GM23338 (cell line): ENCODE data around the gene SLC9A3. TPM values are rescaled to one million over a fixed set of nuclear protein-coding genes. Genes with fewer than 3 reads are reported as not detected.

Experiments used
- CREB1 ChIP-seq: fragments of 250-450 bp; sonication (Bioruptor Pico); IDR thresholded peaks from 2 replicates; pipeline ENCODE4 v1.5.0; 2020; ENCODE audit warnings: low read depth, mild to moderate bottlenecking, moderate library complexity
- EZH2 ChIP-seq: fragments of 200-600 bp; sonication (generic); IDR thresholded peaks from one replicate; pipeline ENCODE4 v1.8.0; 2017; ENCODE audit warnings: antibody characterized with exemption, mild to moderate bottlenecking, low read depth; ENCODE audit not compliant: unreplicated experiment
- EZH2phosphoT487 ChIP-seq: fragments of 200-600 bp; sonication (generic); IDR thresholded peaks from one replicate; pipeline ENCODE4 v1.8.1; 2018; ENCODE audit warnings: antibody characterized with exemption; ENCODE audit not compliant: unreplicated experiment
- POLR2AphosphoS5 ChIP-seq: IDR thresholded peaks from 2 replicates; pipeline ENCODE4 v1.6.1; 2016; ENCODE audit warnings: antibody characterized with exemption, low read depth
- ZNF114 ChIP-seq: fragments of 250-450 bp; sonication (Bioruptor Pico); IDR thresholded peaks from 2 replicates; pipeline ENCODE4 v1.5.0; 2020; ENCODE audit warnings: mild to moderate bottlenecking, moderate library complexity
- ZNF331 ChIP-seq: fragments of 250-450 bp; sonication (Bioruptor Pico); IDR thresholded peaks from 2 replicates; pipeline ENCODE4 v1.5.0; 2020; ENCODE audit warnings: low read depth, mild to moderate bottlenecking, moderate library complexity
- polyA plus RNA-seq: library from polyadenylated mRNA; unstranded; fragments of >200 nt; fragmentation: Nextera tagmentation; extraction: Ambion mirVana; gene quantifications from 2 replicates; pipeline ENCODE4 v1.2.1, GENCODE V29; 2016
- total RNA-seq: library from RNA; depleted of rRNA; stranded (reverse); fragments of >200 nt; shearing (Covaris generic); gene quantifications from 2 replicates; pipeline ENCODE4 v1.2.3, GENCODE V29; 2014
- TF ChIP-seq, protein P1 (sequence below): fragments of 250-450 bp; sonication (Bioruptor Pico); IDR thresholded peaks from 2 replicates; pipeline ENCODE4 v1.5.0; 2020; ENCODE audit warnings: mild to moderate bottlenecking, moderate library complexity
- TF ChIP-seq, protein P2 (sequence below): IDR thresholded peaks from 2 replicates; pipeline ENCODE4 v1.6.1; 2016; ENCODE audit warnings: antibody characterized with exemption
- TF ChIP-seq, protein P3 (sequence below), 2 experiments: fragments of 200-600 bp in 1 of 2; sonication (generic) in 1 of 2; conservative IDR thresholded peaks; 2 replicates each; pipeline versions ENCODE4 v1.5.1 to v1.6.1; 2016 to 2017; ENCODE audit warnings: antibody characterized with exemption in 2 of 2, low read depth in 2 of 2, mild to moderate bottlenecking in 2 of 2, moderate library complexity in 1 of 2

SLC9A3 gene
- total and polyA plus RNA-seq, 2 experiments from 2014 or later, result 0.39 to 3.1 TPM

- TF ChIP-seq, protein P1, sequence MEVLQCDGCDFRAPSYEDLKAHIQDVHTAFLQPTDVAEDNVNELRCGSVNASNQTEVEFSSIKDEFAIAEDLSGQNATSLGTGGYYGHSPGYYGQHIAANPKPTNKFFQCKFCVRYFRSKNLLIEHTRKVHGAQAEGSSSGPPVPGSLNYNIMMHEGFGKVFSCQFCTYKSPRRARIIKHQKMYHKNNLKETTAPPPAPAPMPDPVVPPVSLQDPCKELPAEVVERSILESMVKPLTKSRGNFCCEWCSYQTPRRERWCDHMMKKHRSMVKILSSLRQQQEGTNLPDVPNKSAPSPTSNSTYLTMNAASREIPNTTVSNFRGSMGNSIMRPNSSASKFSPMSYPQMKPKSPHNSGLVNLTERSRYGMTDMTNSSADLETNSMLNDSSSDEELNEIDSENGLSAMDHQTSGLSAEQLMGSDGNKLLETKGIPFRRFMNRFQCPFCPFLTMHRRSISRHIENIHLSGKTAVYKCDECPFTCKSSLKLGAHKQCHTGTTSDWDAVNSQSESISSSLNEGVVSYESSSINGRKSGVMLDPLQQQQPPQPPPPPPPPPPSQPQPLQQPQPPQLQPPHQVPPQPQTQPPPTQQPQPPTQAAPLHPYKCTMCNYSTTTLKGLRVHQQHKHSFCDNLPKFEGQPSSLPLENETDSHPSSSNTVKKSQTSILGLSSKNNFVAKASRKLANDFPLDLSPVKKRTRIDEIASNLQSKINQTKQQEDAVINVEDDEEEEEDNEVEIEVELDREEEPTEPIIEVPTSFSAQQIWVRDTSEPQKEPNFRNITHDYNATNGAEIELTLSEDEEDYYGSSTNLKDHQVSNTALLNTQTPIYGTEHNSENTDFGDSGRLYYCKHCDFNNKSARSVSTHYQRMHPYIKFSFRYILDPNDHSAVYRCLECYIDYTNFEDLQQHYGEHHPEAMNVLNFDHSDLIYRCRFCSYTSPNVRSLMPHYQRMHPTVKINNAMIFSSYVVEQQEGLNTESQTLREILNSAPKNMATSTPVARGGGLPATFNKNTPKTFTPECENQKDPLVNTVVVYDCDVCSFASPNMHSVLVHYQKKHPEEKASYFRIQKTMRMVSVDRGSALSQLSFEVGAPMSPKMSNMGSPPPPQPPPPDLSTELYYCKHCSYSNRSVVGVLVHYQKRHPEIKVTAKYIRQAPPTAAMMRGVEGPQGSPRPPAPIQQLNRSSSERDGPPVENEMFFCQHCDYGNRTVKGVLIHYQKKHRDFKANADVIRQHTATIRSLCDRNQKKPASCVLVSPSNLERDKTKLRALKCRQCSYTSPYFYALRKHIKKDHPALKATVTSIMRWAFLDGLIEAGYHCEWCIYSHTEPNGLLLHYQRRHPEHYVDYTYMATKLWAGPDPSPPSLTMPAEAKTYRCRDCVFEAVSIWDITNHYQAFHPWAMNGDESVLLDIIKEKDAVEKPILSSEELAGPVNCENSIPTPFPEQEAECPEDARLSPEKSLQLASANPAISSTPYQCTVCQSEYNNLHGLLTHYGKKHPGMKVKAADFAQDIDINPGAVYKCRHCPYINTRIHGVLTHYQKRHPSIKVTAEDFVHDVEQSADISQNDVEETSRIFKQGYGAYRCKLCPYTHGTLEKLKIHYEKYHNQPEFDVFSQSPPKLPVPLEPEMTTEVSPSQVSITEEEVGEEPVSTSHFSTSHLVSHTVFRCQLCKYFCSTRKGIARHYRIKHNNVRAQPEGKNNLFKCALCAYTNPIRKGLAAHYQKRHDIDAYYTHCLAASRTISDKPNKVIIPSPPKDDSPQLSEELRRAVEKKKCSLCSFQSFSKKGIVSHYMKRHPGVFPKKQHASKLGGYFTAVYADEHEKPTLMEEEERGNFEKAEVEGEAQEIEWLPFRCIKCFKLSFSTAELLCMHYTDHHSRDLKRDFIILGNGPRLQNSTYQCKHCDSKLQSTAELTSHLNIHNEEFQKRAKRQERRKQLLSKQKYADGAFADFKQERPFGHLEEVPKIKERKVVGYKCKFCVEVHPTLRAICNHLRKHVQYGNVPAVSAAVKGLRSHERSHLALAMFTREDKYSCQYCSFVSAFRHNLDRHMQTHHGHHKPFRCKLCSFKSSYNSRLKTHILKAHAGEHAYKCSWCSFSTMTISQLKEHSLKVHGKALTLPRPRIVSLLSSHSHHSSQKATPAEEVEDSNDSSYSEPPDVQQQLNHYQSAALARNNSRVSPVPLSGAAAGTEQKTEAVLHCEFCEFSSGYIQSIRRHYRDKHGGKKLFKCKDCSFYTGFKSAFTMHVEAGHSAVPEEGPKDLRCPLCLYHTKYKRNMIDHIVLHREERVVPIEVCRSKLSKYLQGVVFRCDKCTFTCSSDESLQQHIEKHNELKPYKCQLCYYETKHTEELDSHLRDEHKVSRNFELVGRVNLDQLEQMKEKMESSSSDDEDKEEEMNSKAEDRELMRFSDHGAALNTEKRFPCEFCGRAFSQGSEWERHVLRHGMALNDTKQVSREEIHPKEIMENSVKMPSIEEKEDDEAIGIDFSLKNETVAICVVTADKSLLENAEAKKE, result no peak
- TF ChIP-seq ZNF114 (CRISPR knock-in tag) (no peak), POLR2AphosphoS5 (no peak), EZH2 (no peak), CREB1 (CRISPR knock-in tag) (no peak), EZH2phosphoT487 (no peak), ZNF331 (CRISPR knock-in tag) (no peak)
- TF ChIP-seq, protein P2, sequence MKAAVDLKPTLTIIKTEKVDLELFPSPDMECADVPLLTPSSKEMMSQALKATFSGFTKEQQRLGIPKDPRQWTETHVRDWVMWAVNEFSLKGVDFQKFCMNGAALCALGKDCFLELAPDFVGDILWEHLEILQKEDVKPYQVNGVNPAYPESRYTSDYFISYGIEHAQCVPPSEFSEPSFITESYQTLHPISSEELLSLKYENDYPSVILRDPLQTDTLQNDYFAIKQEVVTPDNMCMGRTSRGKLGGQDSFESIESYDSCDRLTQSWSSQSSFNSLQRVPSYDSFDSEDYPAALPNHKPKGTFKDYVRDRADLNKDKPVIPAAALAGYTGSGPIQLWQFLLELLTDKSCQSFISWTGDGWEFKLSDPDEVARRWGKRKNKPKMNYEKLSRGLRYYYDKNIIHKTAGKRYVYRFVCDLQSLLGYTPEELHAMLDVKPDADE, result no peak
- TF ChIP-seq, protein P3, sequence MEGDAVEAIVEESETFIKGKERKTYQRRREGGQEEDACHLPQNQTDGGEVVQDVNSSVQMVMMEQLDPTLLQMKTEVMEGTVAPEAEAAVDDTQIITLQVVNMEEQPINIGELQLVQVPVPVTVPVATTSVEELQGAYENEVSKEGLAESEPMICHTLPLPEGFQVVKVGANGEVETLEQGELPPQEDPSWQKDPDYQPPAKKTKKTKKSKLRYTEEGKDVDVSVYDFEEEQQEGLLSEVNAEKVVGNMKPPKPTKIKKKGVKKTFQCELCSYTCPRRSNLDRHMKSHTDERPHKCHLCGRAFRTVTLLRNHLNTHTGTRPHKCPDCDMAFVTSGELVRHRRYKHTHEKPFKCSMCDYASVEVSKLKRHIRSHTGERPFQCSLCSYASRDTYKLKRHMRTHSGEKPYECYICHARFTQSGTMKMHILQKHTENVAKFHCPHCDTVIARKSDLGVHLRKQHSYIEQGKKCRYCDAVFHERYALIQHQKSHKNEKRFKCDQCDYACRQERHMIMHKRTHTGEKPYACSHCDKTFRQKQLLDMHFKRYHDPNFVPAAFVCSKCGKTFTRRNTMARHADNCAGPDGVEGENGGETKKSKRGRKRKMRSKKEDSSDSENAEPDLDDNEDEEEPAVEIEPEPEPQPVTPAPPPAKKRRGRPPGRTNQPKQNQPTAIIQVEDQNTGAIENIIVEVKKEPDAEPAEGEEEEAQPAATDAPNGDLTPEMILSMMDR (conservative IDR thresholded peaks at IDR 0.05; ENCODE audit: low read depth in 2 of 2), result no peak
Measured at GRCh38 chr5:441996-442334, 82.3 kb downstream of the SLC9A3 start (continued).
